ENCODE data around the gene LAX1. TPM values are rescaled to one million over a fixed set of nuclear protein-coding genes. Genes with fewer than 3 reads are reported as not detected.

Gene LAX1, protein sequence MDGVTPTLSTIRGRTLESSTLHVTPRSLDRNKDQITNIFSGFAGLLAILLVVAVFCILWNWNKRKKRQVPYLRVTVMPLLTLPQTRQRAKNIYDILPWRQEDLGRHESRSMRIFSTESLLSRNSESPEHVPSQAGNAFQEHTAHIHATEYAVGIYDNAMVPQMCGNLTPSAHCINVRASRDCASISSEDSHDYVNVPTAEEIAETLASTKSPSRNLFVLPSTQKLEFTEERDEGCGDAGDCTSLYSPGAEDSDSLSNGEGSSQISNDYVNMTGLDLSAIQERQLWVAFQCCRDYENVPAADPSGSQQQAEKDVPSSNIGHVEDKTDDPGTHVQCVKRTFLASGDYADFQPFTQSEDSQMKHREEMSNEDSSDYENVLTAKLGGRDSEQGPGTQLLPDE
- total RNA-seq, result under 1 TPM; 0.11 to 0.20 TPM
- polyA plus RNA-seq (ENCODE audit: insufficient read length in 2 of 2), result under 1 TPM in 1 of 2 donors, not detected in 1; 0.12 TPM
- long read RNA-seq, donor 1, result 0 reads
- long read RNA-seq, donor 2, result 0 reads
- long read RNA-seq, donor 3, result 0 reads
- long read RNA-seq, donor 4, result 0 reads

DNA sequence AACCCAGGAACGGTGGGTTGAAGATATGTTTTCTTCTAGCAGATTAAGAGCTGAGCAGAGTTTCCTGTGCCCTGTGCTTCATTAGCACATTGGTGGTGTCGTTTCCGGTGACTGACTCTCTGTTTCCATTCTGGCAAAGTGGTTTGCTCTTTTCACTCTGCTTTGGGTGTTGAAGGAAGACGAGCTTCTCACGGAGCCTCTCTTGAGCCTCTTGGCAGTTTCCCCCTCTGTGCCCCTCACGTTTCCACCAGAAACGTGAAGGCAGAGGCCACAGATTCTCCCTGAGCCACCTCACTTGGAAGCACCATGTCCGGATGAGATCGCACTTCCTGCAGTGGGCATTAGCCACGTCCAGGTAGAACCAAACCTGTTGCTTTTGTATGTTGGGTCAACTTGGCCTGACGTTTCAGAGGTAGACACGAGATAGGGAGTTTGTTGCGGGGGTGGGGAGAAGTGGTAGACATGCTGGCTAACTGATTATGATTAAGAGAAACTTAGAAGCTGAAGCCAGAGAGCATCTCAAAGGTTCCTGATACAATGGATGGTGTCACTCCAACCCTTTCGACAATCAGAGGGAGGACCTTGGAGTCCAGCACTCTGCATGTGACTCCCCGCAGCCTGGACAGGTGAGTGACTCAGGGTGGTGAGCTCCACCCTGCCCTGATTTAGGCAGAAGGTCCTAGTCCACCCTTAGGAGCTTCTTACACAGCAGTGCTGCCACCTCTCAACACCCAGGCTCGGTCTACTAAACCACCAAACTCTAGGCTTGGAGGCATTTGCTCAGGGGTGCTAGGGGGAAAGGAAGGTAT is at the start of gene LAX1:
LAX1 (plus strand) TSS at position 155 of the 809 bp plus-strand sequence; CDS start at position 538, 383 bp downstream.
- H3K4me3 ChIP-seq (ENCODE audit: low read depth, low read length), result no peak within 1 kb of the TSS
- no peak within 1 kb of the TSS for H3K27ac ChIP-seq (ENCODE audit: low read depth, low read length)
- peaks cover 3% of the 10 kb centered on the region for H3K4me1 ChIP-seq (ENCODE audit: control insufficient read depth, insufficient read depth, low read length)
- no peaks in the 10 kb centered on the region for H3K9me3 ChIP-seq (ENCODE audit: control insufficient read depth, insufficient read depth, low read length)
- 82% methylated on average over 14 of the region's 16 CpGs for WGBS (ENCODE audit: insufficient coverage)
- DNase-seq (ENCODE audit: low read depth in 4 of 6, low spot score in 6 of 6), result no peak
- no peaks in the 10 kb centered on the region for H3K27me3 ChIP-seq (ENCODE audit: control insufficient read depth, insufficient read depth, low read length)
- no peaks in the 10 kb centered on the region for H3K36me3 ChIP-seq (ENCODE audit: control insufficient read depth, insufficient read depth, low read length)

DNA sequence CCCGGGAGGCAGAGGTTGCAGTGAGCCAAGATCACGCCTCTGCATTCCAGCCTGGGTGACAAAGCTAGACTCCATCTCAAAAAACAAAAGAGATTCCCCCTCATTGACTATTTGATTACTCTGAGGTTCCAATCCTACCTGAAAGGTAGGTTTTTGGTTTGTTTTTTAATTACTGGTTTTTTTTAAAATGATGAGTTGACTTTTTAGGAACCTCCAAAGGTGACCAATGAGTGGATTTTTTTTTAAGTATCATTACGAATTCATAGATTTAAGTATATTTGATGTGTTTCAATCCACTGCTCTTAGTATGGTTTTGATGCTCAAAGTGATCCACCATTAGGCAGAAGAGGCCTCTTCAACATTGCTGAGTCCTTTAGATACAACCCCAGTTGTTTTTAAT is 47.9 kb upstream of the LAX1 start:
- Histone ChIP-seq H3K36me3 (ENCODE audit: control insufficient read depth, insufficient read depth, low read length) (peaks cover 42% of the 10 kb centered on the region), H3K4me1 (ENCODE audit: control insufficient read depth, insufficient read depth, low read length) (no peaks in the 10 kb centered on the region), H3K27me3 (ENCODE audit: control insufficient read depth, insufficient read depth, low read length) (no peaks in the 10 kb centered on the region), H3K9me3 (ENCODE audit: control insufficient read depth, insufficient read depth, low read length) (no peaks in the 10 kb centered on the region), H3K4me3 (ENCODE audit: low read depth, low read length) (no peak overlapping the region), H3K27ac (ENCODE audit: low read depth, low read length) (no peak overlapping the region)
- no peak for DNase-seq (ENCODE audit: low read depth in 4 of 6, low spot score in 6 of 6)
- 100% methylated on average over 1 of the region's 3 CpGs for WGBS (ENCODE audit: insufficient coverage)

GRCh38 chr1:203720242-203720641 is 44.7 kb upstream of the LAX1 start:
- no peak for DNase-seq (ENCODE audit: low read depth in 4 of 6, low spot score in 6 of 6)
- H3K27ac ChIP-seq (ENCODE audit: low read depth, low read length), result no peak overlapping the region
- no peaks in the 10 kb centered on the region for H3K4me1 ChIP-seq (ENCODE audit: control insufficient read depth, insufficient read depth, low read length)
- no peak overlapping the region for H3K4me3 ChIP-seq (ENCODE audit: low read depth, low read length)
- H3K27me3 ChIP-seq (ENCODE audit: control insufficient read depth, insufficient read depth, low read length), result no peaks in the 10 kb centered on the region
- 57% methylated on average over 1 of the region's 3 CpGs for WGBS (ENCODE audit: insufficient coverage)
- H3K36me3 ChIP-seq (ENCODE audit: control insufficient read depth, insufficient read depth, low read length), result peaks cover 39% of the 10 kb centered on the region
- H3K9me3 ChIP-seq (ENCODE audit: control insufficient read depth, insufficient read depth, low read length), result no peaks in the 10 kb centered on the region

DNA sequence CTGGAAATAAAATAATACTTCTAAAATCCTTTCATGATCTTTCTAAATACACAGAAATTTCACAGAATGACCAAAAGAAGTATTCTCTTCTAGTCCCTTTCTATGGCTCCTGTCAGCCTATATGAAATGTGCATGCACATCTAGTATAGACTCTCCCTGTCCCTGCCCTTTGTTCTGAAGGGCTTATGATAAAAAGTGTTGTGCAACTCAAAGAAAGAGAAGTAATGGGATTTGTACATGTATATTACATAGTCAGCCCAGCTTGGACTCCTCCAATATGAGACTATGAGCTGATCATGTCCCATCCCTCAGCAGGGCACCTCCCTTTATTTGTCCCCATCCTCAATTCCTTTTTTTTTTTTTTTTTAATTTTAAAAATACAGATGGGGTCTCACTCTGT is 42.1 kb upstream of the LAX1 start:
- Histone ChIP-seq H3K27me3 (ENCODE audit: control insufficient read depth, insufficient read depth, low read length) (no peaks in the 10 kb centered on the region), H3K4me1 (ENCODE audit: control insufficient read depth, insufficient read depth, low read length) (no peaks in the 10 kb centered on the region), H3K9me3 (ENCODE audit: control insufficient read depth, insufficient read depth, low read length) (no peaks in the 10 kb centered on the region), H3K27ac (ENCODE audit: low read depth, low read length) (no peak overlapping the region), H3K36me3 (ENCODE audit: control insufficient read depth, insufficient read depth, low read length) (peaks cover 53% of the 10 kb centered on the region), H3K4me3 (ENCODE audit: low read depth, low read length) (no peak overlapping the region)
- no peak for DNase-seq (ENCODE audit: low read depth in 4 of 6, low spot score in 6 of 6)

GRCh38 chr1:203726417-203726867 is 38.5 kb upstream of the LAX1 start:
- Histone ChIP-seq H3K9me3 (ENCODE audit: control insufficient read depth, insufficient read depth, low read length) (no peaks in the 10 kb centered on the region), H3K36me3 (ENCODE audit: control insufficient read depth, insufficient read depth, low read length) (peaks cover 56% of the 10 kb centered on the region), H3K4me1 (ENCODE audit: control insufficient read depth, insufficient read depth, low read length) (no peaks in the 10 kb centered on the region), H3K27me3 (ENCODE audit: control insufficient read depth, insufficient read depth, low read length) (no peaks in the 10 kb centered on the region), H3K27ac (ENCODE audit: low read depth, low read length) (no peak overlapping the region), H3K4me3 (ENCODE audit: low read depth, low read length) (no peak overlapping the region)
- 98% methylated on average over 2 of the region's 2 CpGs for WGBS (ENCODE audit: insufficient coverage)
- no peak for DNase-seq (ENCODE audit: low read depth in 4 of 6, low spot score in 6 of 6)

GRCh38 chr1:203733009-203733863 is 31.7 kb upstream of the LAX1 start:
- DNase-seq (ENCODE audit: low read depth in 4 of 6, low spot score in 6 of 6), result no peak
- Histone ChIP-seq H3K4me3 (ENCODE audit: low read depth, low read length) (no peak overlapping the region), H3K27ac (ENCODE audit: low read depth, low read length) (no peak overlapping the region), H3K9me3 (ENCODE audit: control insufficient read depth, insufficient read depth, low read length) (no peaks in the 10 kb centered on the region), H3K27me3 (ENCODE audit: control insufficient read depth, insufficient read depth, low read length) (no peaks in the 10 kb centered on the region), H3K36me3 (ENCODE audit: control insufficient read depth, insufficient read depth, low read length) (peaks cover 35% of the 10 kb centered on the region), H3K4me1 (ENCODE audit: control insufficient read depth, insufficient read depth, low read length) (no peaks in the 10 kb centered on the region)
- 64% methylated on average over 5 of the region's 7 CpGs for WGBS (ENCODE audit: insufficient coverage)

- no peaks in the 10 kb centered on the region for H3K27me3 ChIP-seq (ENCODE audit: control insufficient read depth, insufficient read depth, low read length)
- WGBS (ENCODE audit: insufficient coverage), result 100% methylated on average over 1 of the region's 3 CpGs
- no peak overlapping the region for H3K27ac ChIP-seq (ENCODE audit: low read depth, low read length)
Measured at GRCh38 chr1:203742436-203742835, 22.5 kb upstream of the LAX1 start.

GRCh38 chr1:203743091-203743571 is 21.9 kb upstream of the LAX1 start:
- Histone ChIP-seq H3K27me3 (ENCODE audit: control insufficient read depth, insufficient read depth, low read length) (no peaks in the 10 kb centered on the region), H3K36me3 (ENCODE audit: control insufficient read depth, insufficient read depth, low read length) (peaks cover 9% of the 10 kb centered on the region), H3K9me3 (ENCODE audit: control insufficient read depth, insufficient read depth, low read length) (peaks cover 2% of the 10 kb centered on the region), H3K4me3 (ENCODE audit: low read depth, low read length) (no peak overlapping the region), H3K27ac (ENCODE audit: low read depth, low read length) (peak overlapping the region; percentile 33), H3K4me1 (ENCODE audit: control insufficient read depth, insufficient read depth, low read length) (peaks cover 5% of the 10 kb centered on the region)
- WGBS (ENCODE audit: insufficient coverage), result no CpG with 5 or more reads among the region's 5 CpGs
- DNase-seq (ENCODE audit: low read depth in 4 of 6, low spot score in 6 of 6), result peak in 2 of 6 donors; percentile 6 to 86

More at GRCh38 chr1:203742436-203742835, 22.5 kb upstream of the LAX1 start:
- peaks cover 2% of the 10 kb centered on the region for H3K9me3 ChIP-seq (ENCODE audit: control insufficient read depth, insufficient read depth, low read length)
- peaks cover 9% of the 10 kb centered on the region for H3K36me3 ChIP-seq (ENCODE audit: control insufficient read depth, insufficient read depth, low read length)
- peak in 1 of 6 donors; percentile 19 for DNase-seq (ENCODE audit: low read depth in 4 of 6, low spot score in 6 of 6)
- no peak overlapping the region for H3K4me3 ChIP-seq (ENCODE audit: low read depth, low read length)
- H3K4me1 ChIP-seq (ENCODE audit: control insufficient read depth, insufficient read depth, low read length), result peaks cover 5% of the 10 kb centered on the region

Data from spinal cord (tissue), 10 donors.